K562 (cell line): ENCODE results near the gene TMX1.

Experiments
- DNMT1 ChIP-seq: fragments of 450-650 bp; IDR thresholded peaks from 2 replicates; pipeline ENCODE4 v1.6.1; 2016; ENCODE audit warnings: antibody characterized with exemption, mild to moderate bottlenecking
- ESRRA ChIP-seq: fragments of 450-650 bp; IDR thresholded peaks from 2 replicates; pipeline ENCODE4 v1.6.1; 2014; ENCODE audit warnings: low read depth, mild to moderate bottlenecking, moderate library complexity, borderline replicate concordance
- FOS ChIP-seq: IDR thresholded peaks from 3 replicates; pipeline ENCODE4 v1.6.1; 2011; ENCODE audit not compliant: insufficient read length; ENCODE audit errors: extremely low read depth
- NFIX ChIP-seq: fragments of 250-450 bp; sonication (Bioruptor Pico); IDR thresholded peaks from 2 replicates; pipeline ENCODE4 v1.4.0; 2020; ENCODE audit warnings: low read depth, mild to moderate bottlenecking, moderate library complexity
- POLR2AphosphoS5 ChIP-seq: IDR thresholded peaks from 2 replicates; pipeline ENCODE4 v1.6.1; 2011; ENCODE audit warnings: mild to moderate bottlenecking, low read depth, low read length, moderate library complexity; ENCODE audit not compliant: control insufficient read depth, insufficient read depth
- PTRF ChIP-seq: fragments of 450-650 bp; IDR thresholded peaks from 2 replicates; pipeline ENCODE4 v1.6.1; 2016; ENCODE audit warnings: mild to moderate bottlenecking, missing genetic modification characterization, missing compliant biosample characterization
- PURB ChIP-seq: sonication (generic); formaldehyde crosslinking; IDR thresholded peaks from 2 replicates; pipeline ENCODE4 v1.9.0; 2021; ENCODE audit warnings: low read depth, mild to moderate bottlenecking, missing genetic modification reagents
- RAD21 ChIP-seq, 2 experiments: fragments of 250-450 bp in 1 of 2; fragments of 450-650 bp in 1 of 2; sonication (Bioruptor Pico) in 1 of 2; formaldehyde crosslinking in 1 of 2; IDR thresholded peaks in 1 of 2; conservative IDR thresholded peaks in 1 of 2; 2 replicates each; pipeline versions ENCODE4 v1.4.0 to v1.8.0; 2020 to 2022; ENCODE audit warnings: mild to moderate bottlenecking in 2 of 2, moderate library complexity in 1 of 2
- RFX5 ChIP-seq: IDR thresholded peaks from 2 replicates; pipeline ENCODE4 v1.6.1; 2011; ENCODE audit warnings: low read depth, mild to moderate bottlenecking, improper control_type of control experiment, low read length
- TAF1 ChIP-seq: IDR thresholded peaks from 2 replicates; pipeline ENCODE4 v1.6.1; 2011; ENCODE audit warnings: mild to moderate bottlenecking, low read length, moderate library complexity; ENCODE audit not compliant: insufficient read depth, control insufficient read depth, severe bottlenecking; ENCODE audit errors: extremely low read depth
- ZNF707 ChIP-seq: fragments of 250-450 bp; sonication (Bioruptor Pico); conservative IDR thresholded peaks from 2 replicates; pipeline ENCODE4 v1.8.0; 2022; ENCODE audit warnings: inconsistent platforms, mild to moderate bottlenecking, moderate library complexity

GRCh38 chr14:51289169-51289568 is 49.1 kb downstream of the TMX1 start:
- TF ChIP-seq PURB (CRISPR knock-in tag) (no peak), PTRF (no peak), NFIX (no peak), RAD21 (CRISPR knock-in tag; conservative IDR thresholded peaks at IDR 0.05 in 1 of 2, IDR thresholded peaks at IDR 0.05 in 1 of 2) (no peak), FOS (no peak), DNMT1 (no peak), ESRRA (no peak), ZNF707 (CRISPR knock-in tag) (no peak), POLR2AphosphoS5 (no peak), TAF1 (no peak), RFX5 (no peak)
